Left lung (tissue), 10 donors: ENCODE data around the gene LAMB4. TPM values are rescaled to one million over a fixed set of nuclear protein-coding genes. Genes with fewer than 3 reads are reported as not detected.
A peak's percentile ranks its signal among the peaks of the same experiment; 100 is the strongest.

Experiments used
- ATAC-seq: fragments of 200-7000 bp; cut with Tn5 transposase; one replicate; pipeline ENCODE4 v1.9.1; 2020; ENCODE audit warnings: moderate library complexity
- DNase-seq, 4 donors: peaks; one replicate each; pipeline ENCODE4 v3.0.0-alpha.2; 2013 to 2020
- H3K27ac ChIP-seq, 2 donors: fragments of 200-600 bp; sonication (generic) in 1 of 2; one replicate each; pipeline versions ENCODE4 v1.5.0 to v1.8.0; 2020 to 2021
- H3K27me3 ChIP-seq, 2 donors: fragments of 200-600 bp; sonication (generic) in 1 of 2; one replicate each; pipeline versions ENCODE4 v1.5.0 to v1.8.0; 2020 to 2021
- H3K36me3 ChIP-seq, 2 donors: fragments of 200-600 bp; sonication (generic) in 1 of 2; one replicate each; pipeline versions ENCODE4 v1.5.0 to v1.8.0; 2020 to 2021
- H3K4me1 ChIP-seq, 2 donors: fragments of 200-600 bp; one replicate each; pipeline ENCODE4 v1.8.0; 2021
- H3K4me3 ChIP-seq, 2 donors: fragments of 200-600 bp; sonication (generic) in 1 of 2; one replicate each; pipeline versions ENCODE4 v1.5.0 to v1.8.0; 2020 to 2021; ENCODE audit warnings: mild to moderate bottlenecking in 1 of 2
- H3K9me3 ChIP-seq, 2 donors: fragments of 200-600 bp; sonication (generic) in 1 of 2; one replicate each; pipeline versions ENCODE4 v1.5.0 to v1.8.0; 2020 to 2021
- CTCF ChIP-seq, 2 donors: fragments of 200-600 bp; sonication (generic) in 1 of 2; IDR thresholded peaks; one replicate each; pipeline versions ENCODE4 v1.5.0 to v1.8.0; 2021; ENCODE audit warnings: antibody characterized with exemption in 2 of 2
- intact Hi-C, 2 donors: fragments of 100-400 bp; cut with DNase I; formaldehyde crosslinking; loops; one replicate each; pipeline versions ENCODE4 v1.11.2 to v1.14.2; 2022
- polyA plus RNA-seq, 6 donors: library from polyadenylated mRNA; unstranded; fragments of 120-200 nt; gene quantifications; one replicate each; pipeline ENCODE4 v1.2.1, GENCODE V29; 2013; ENCODE audit not compliant: insufficient read length in 6 of 6
- total RNA-seq, 2 donors: library from RNA; stranded (reverse); fragmentation: NEBNext Ultra II Directional; extraction: Animal tissue kit (Norgen Biotek cat#: 25700); gene quantifications; one replicate each; pipeline ENCODE4 v1.2.1, GENCODE V29; 2021
- donor health status: DM: no; HTN: yes; CAD: no.
- donor health status: DM: no; HTN: no; CAD: no.

Gene LAMB4
- total and polyA plus RNA-seq, 8 donors = 0.10 to 0.37 (median 0.29) TPM; not detected in 1

GRCh38 chr7:108149119-108149518 lies 19.0 kb upstream of the LAMB4 start:
- TF ChIP-seq CTCF (IDR thresholded peaks at IDR 0.05) = no peak
- DNase-seq = no peak
- intact Hi-C loops = no loop called here
- no peaks in the 10 kb centered on the region for H3K9me3 ChIP-seq
- H3K4me3 ChIP-seq = no peak overlapping the region
- H3K27me3 ChIP-seq = no peaks in the 10 kb centered on the region
- no peak overlapping the region for H3K27ac ChIP-seq
- no peak for ATAC-seq
- H3K36me3 ChIP-seq = no peaks in the 10 kb centered on the region
- peaks cover 0 to 5% of the 10 kb centered on the region in 2 donors for H3K4me1 ChIP-seq

GRCh38 chr7:108147031-108147563 lies 16.9 kb upstream of the LAMB4 start:
- intact Hi-C loops = no loop called here
- Histone ChIP-seq H3K27ac (no peak overlapping the region), H3K4me3 (no peak overlapping the region), H3K27me3 (no peaks in the 10 kb centered on the region), H3K36me3 (no peaks in the 10 kb centered on the region), H3K9me3 (no peaks in the 10 kb centered on the region), H3K4me1 (peaks cover 0 to 5% of the 10 kb centered on the region in 2 donors)
- DNase-seq (no peak), ATAC-seq (no peak)
- TF ChIP-seq CTCF (IDR thresholded peaks at IDR 0.05) = no peak

- Histone ChIP-seq H3K4me1 (peaks cover 0 to 5% of the 10 kb centered on the region in 2 donors), H3K9me3 (no peaks in the 10 kb centered on the region), H3K36me3 (no peaks in the 10 kb centered on the region), H3K27me3 (no peaks in the 10 kb centered on the region), H3K27ac (no peak overlapping the region), H3K4me3 (no peak overlapping the region)
- peak; percentile 62 to 96 for TF ChIP-seq CTCF (IDR thresholded peaks at IDR 0.05)
- peak in 3 of 4 donors; percentile 38 to 83 (median 65) for DNase-seq
- peak; percentile 96 for ATAC-seq
- intact Hi-C loops = no loop called here
Measured at GRCh38 chr7:108146070-108146842, 16.1 kb upstream of the LAMB4 start.

GRCh38 chr7:108145401-108145800 lies 15.2 kb upstream of the LAMB4 start:
- Histone ChIP-seq H3K36me3 (no peaks in the 10 kb centered on the region), H3K27ac (no peak overlapping the region), H3K4me3 (no peak overlapping the region), H3K9me3 (no peaks in the 10 kb centered on the region), H3K4me1 (peaks cover 0 to 5% of the 10 kb centered on the region in 2 donors), H3K27me3 (no peaks in the 10 kb centered on the region)
- DNase-seq (no peak), ATAC-seq (no peak)
- intact Hi-C loops = no loop called here
- no peak for TF ChIP-seq CTCF (IDR thresholded peaks at IDR 0.05)

GRCh38 chr7:108144931-108145330 lies 14.8 kb upstream of the LAMB4 start:
- TF ChIP-seq CTCF (IDR thresholded peaks at IDR 0.05) = no peak
- Histone ChIP-seq H3K36me3 (no peaks in the 10 kb centered on the region), H3K9me3 (no peaks in the 10 kb centered on the region), H3K27ac (no peak overlapping the region), H3K4me3 (no peak overlapping the region), H3K27me3 (no peaks in the 10 kb centered on the region), H3K4me1 (peaks cover 0 to 5% of the 10 kb centered on the region in 2 donors)
- ATAC-seq (no peak), DNase-seq (no peak)
- intact Hi-C loops = no loop called here
